Stomach (tissue), 4 donors: Measurements from ENCODE around the gene PLCL2.

Experiments
- POLR2A ChIP-seq, 4 donors: fragments of 450-650 bp; IDR thresholded peaks; one replicate each; pipeline ENCODE4 v1.6.1; 2016; ENCODE audit warnings: antibody characterized with exemption in 4 of 4, control low read depth in 2 of 4, mild to moderate bottlenecking in 1 of 4, moderate library complexity in 1 of 4
- POLR2AphosphoS5 ChIP-seq, 3 donors: sonication (generic); formaldehyde crosslinking; IDR thresholded peaks; one replicate each; pipeline ENCODE4 v1.6.1; 2016; ENCODE audit warnings: antibody characterized with exemption in 3 of 3
- TF ChIP-seq, protein P1 (sequence below), 7 experiments: fragments of 450-650 bp in 4 of 7; fragments of 200-600 bp in 3 of 7; sonication (generic) in 3 of 7; IDR thresholded peaks; one replicate each; pipeline ENCODE4 v1.5.1; 2016 to 2019; ENCODE audit warnings: antibody characterized with exemption in 7 of 7, control low read depth in 2 of 7, mild to moderate bottlenecking in 1 of 7

DNA sequence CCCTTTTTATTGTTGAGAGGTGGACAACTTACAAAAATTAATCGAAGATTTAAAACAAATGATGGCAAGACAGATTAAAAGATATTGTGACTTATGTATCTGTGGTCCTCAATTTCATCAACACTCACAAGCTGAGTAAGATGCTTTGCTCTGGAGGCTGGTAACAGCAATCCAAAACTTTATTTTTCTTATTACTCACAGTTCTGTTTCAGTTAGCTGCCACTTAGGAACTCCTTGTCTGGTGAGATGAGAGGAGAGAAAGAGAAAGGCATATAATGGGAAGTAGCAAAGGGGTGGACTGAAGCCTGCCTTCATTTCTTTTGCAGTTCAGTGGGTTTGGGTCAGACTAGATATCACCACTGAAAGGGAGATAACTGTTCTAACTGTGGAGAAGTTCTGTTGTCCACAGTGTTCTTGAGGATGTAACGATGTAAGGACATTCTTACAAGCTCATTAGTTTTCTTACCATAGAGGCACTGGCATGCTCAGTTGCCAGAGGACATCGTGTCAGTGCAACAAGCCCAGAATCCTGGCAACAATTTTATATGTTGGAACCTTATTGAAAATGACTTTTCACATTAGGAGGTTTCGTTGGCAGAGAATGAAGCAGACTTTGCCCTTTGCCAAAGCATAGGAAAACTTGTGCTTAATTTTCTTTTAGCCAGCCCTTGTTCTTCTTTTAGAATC lies 93.6 kb downstream of the PLCL2 start:
- TF ChIP-seq POLR2A (IDR thresholded peaks at IDR 0.05) (no peak), POLR2AphosphoS5 (IDR thresholded peaks at IDR 0.05) (no peak)
- TF ChIP-seq, protein P1, sequence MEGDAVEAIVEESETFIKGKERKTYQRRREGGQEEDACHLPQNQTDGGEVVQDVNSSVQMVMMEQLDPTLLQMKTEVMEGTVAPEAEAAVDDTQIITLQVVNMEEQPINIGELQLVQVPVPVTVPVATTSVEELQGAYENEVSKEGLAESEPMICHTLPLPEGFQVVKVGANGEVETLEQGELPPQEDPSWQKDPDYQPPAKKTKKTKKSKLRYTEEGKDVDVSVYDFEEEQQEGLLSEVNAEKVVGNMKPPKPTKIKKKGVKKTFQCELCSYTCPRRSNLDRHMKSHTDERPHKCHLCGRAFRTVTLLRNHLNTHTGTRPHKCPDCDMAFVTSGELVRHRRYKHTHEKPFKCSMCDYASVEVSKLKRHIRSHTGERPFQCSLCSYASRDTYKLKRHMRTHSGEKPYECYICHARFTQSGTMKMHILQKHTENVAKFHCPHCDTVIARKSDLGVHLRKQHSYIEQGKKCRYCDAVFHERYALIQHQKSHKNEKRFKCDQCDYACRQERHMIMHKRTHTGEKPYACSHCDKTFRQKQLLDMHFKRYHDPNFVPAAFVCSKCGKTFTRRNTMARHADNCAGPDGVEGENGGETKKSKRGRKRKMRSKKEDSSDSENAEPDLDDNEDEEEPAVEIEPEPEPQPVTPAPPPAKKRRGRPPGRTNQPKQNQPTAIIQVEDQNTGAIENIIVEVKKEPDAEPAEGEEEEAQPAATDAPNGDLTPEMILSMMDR (IDR thresholded peaks at IDR 0.05), result no peak
